Endothelial cell of umbilical vein (primary cell): ENCODE measurements around the gene MUTYH. TPM values are rescaled to one million over a fixed set of nuclear protein-coding genes. Genes with fewer than 3 reads are reported as not detected.

Experiments
- BruUV-seq: library from RNA; stranded (reverse); fragments of 400-500 nt; replicated peaks from 2 replicates; lab custom pipeline; 2021; lab: Mats Ljungman, UMichigan
- CTCF ChIA-PET: fragments of 300-600, 350-600 bp; sonication (Branson Sonifier 250); formaldehyde crosslinking; loops from one replicate; lab custom pipeline; 2021; ENCODE audit warnings: antibody characterized with exemption, inconsistent platforms; lab: Charles Lee
- POLR2A ChIA-PET: fragments of 300-600, 350-600 bp; sonication (Branson Sonifier 250); formaldehyde crosslinking; loops from one replicate; lab custom pipeline; 2021; ENCODE audit warnings: antibody characterized with exemption, inconsistent platforms; lab: Charles Lee
- DNase-seq: peaks from one replicate; pipeline ENCODE4 v3.0.0-alpha.2; 2011; ENCODE audit warnings: low read depth, low spot score
- FAIRE-seq: peaks from 2 replicates; lab custom pipeline; 2011; peaks lifted over from hg19 to GRCh38; lab: Jason Lieb, UNC
- H2AFZ ChIP-seq: 2 replicates; pipeline ENCODE4 v1.6.0; 2012; ENCODE audit warnings: low read depth, low read length, control low read depth, inconsistent platforms
- H3K27ac ChIP-seq: 2 replicates; pipeline ENCODE4 v1.5.1; 2011; ENCODE audit warnings: low read depth, mild to moderate bottlenecking, control low read depth, low read length, moderate library complexity; ENCODE audit not compliant: insufficient read depth
- H3K27me3 ChIP-seq, 2 experiments: 2 replicates each; pipeline versions ENCODE4 v1.6.0 to v1.6.1; 2011; ENCODE audit warnings: low read length in 2 of 2, mixed read lengths in 1 of 2; ENCODE audit not compliant: control insufficient read depth in 2 of 2, insufficient read depth in 2 of 2
- H3K36me3 ChIP-seq, 2 experiments: 2 replicates in 1 of 2; 3 replicates in 1 of 2; pipeline ENCODE4 v1.5.1; 2011; ENCODE audit warnings: low read length in 2 of 2, mild to moderate bottlenecking in 1 of 2, moderate library complexity in 1 of 2; ENCODE audit not compliant: control insufficient read depth in 2 of 2, insufficient read depth in 2 of 2; ENCODE audit errors: extremely low read depth in 1 of 2
- H3K4me1 ChIP-seq: 3 replicates; pipeline ENCODE4 v1.5.1; 2011; ENCODE audit warnings: mild to moderate bottlenecking, low read length; ENCODE audit not compliant: control insufficient read depth, insufficient read depth; ENCODE audit errors: extremely low read depth
- H3K4me2 ChIP-seq: 2 replicates; pipeline ENCODE4 v1.6.1; 2011; ENCODE audit warnings: low read length, control low read depth, mixed read lengths; ENCODE audit not compliant: insufficient read depth
- H3K4me3 ChIP-seq, 3 experiments: fragments of 200-600 bp in 1 of 3; sonication (generic), shearing (Covaris generic) in 1 of 3; replicated peaks in 1 of 3; 2 replicates each; pipeline ENCODE4 v1.5.1; 2011 to 2016; ENCODE audit warnings: control low read depth in 3 of 3, low read length in 3 of 3, mild to moderate bottlenecking in 2 of 3, inconsistent platforms in 1 of 3, low read depth in 1 of 3, moderate library complexity in 1 of 3; ENCODE audit not compliant: insufficient read depth in 1 of 3
- H3K79me2 ChIP-seq: 2 replicates; pipeline ENCODE4 v1.6.0; 2012; ENCODE audit warnings: low read length, inconsistent platforms; ENCODE audit not compliant: control insufficient read depth, insufficient read depth
- H3K9ac ChIP-seq: replicated peaks from 2 replicates; pipeline ENCODE3; 2011; ENCODE audit warnings: low read length, control low read depth; ENCODE audit not compliant: insufficient read depth; ENCODE audit errors: extremely low read depth
- H3K9me1 ChIP-seq: replicated peaks from 3 replicates; pipeline ENCODE4 v1.6.0; 2011; ENCODE audit warnings: mild to moderate bottlenecking, low read length; ENCODE audit not compliant: control insufficient read depth, insufficient read depth; ENCODE audit errors: extremely low read depth
- H3K9me3 ChIP-seq: replicated peaks from 2 replicates; pipeline ENCODE4 v1.5.1; 2012; ENCODE audit warnings: low read length, inconsistent platforms; ENCODE audit not compliant: control insufficient read depth, insufficient read depth
- H4K20me1 ChIP-seq: replicated peaks from 2 replicates; pipeline ENCODE3; 2011; ENCODE audit warnings: mild to moderate bottlenecking, low read length; ENCODE audit not compliant: control insufficient read depth, insufficient read depth; ENCODE audit errors: extremely low read depth
- EZH2 ChIP-seq: IDR thresholded peaks from 2 replicates; pipeline ENCODE4 v1.6.1; 2012; ENCODE audit warnings: borderline replicate concordance, low read depth, mild to moderate bottlenecking, moderate library complexity, low read length, inconsistent platforms; ENCODE audit not compliant: severe bottlenecking
- FOS ChIP-seq: IDR thresholded peaks from 2 replicates; pipeline ENCODE4 v1.6.1; 2011; ENCODE audit warnings: mild to moderate bottlenecking, low read length, moderate library complexity, borderline replicate concordance; ENCODE audit not compliant: insufficient read depth
- GATA2 ChIP-seq: IDR thresholded peaks from 2 replicates; pipeline ENCODE4 v1.7.0; 2011; ENCODE audit warnings: low read depth, mild to moderate bottlenecking, moderate library complexity, mixed read lengths, low read length; ENCODE audit not compliant: insufficient read length, insufficient read depth
- JUN ChIP-seq: IDR thresholded peaks from 2 replicates; pipeline ENCODE4 v1.6.1; 2011; ENCODE audit warnings: borderline replicate concordance, low read depth; ENCODE audit not compliant: insufficient read length, insufficient read depth
- MYC ChIP-seq: IDR thresholded peaks from one replicate; pipeline ENCODE4 v1.6.1; 2011; ENCODE audit warnings: mild to moderate bottlenecking, low read depth, low read length
- POLR2A ChIP-seq: IDR thresholded peaks from 2 replicates; pipeline ENCODE4 v1.6.1; 2012; ENCODE audit warnings: low read depth, mild to moderate bottlenecking, control low read depth, low read length
- POLR2AphosphoS5 ChIP-seq: IDR thresholded peaks from 2 replicates; pipeline ENCODE4 v1.6.1; 2012; ENCODE audit warnings: low read depth, mild to moderate bottlenecking, control low read depth, low read length, moderate library complexity; ENCODE audit not compliant: insufficient read depth
- dilution Hi-C: fragments of 300-500 bp; cut with MboI; formaldehyde crosslinking; loops from one replicate; pipeline ENCODE4 v1.15.0; 2019; ENCODE audit warnings: low sequenced_read_pairs; ENCODE audit not compliant: extremely low pct_ligation_motif_present
- intact Hi-C: fragments of 100-400 bp; cut with micrococcal nuclease; formaldehyde crosslinking; loops from one replicate; pipeline ENCODE4 v1.10.0; 2022
- polyA plus RNA-seq, 4 experiments: library from polyadenylated mRNA; depleted of rRNA in 3 of 4; stranded (reverse) in 3 of 4; unstranded in 1 of 4; fragments of >200 nt; gene quantifications; 2 replicates each; pipeline versions ENCODE4 v1.2.1 to v1.2.3, GENCODE V29; 2011 to 2012; ENCODE audit warnings: missing spikeins in 1 of 4
- total RNA-seq: library from RNA; stranded (reverse); gene quantifications from 2 replicates; pipeline ENCODE4 v1.2.3, GENCODE V29; 2021
- TF ChIP-seq, protein P1 (sequence below), 2 donors: IDR thresholded peaks; 1 replicate in 1 of 2; 2 replicates in 1 of 2; pipeline ENCODE4 v1.5.1; 2011; ENCODE audit warnings: low read length in 2 of 2, mild to moderate bottlenecking in 2 of 2, moderate library complexity in 2 of 2, control low read depth in 1 of 2, inconsistent platforms in 1 of 2, low read depth in 1 of 2; ENCODE audit not compliant: insufficient read depth in 1 of 2; ENCODE audit errors: extremely low read depth in 1 of 2
- TF ChIP-seq, protein P2 (sequence below): IDR thresholded peaks from 2 replicates; pipeline ENCODE4 v1.6.1; 2011; ENCODE audit not compliant: insufficient read depth, insufficient read length

The MUTYH gene
- total and polyA plus RNA-seq, 2 donors (not counting 3 experiments of a cell fraction or from before 2014, with no cell fraction given), result 12.3 to 16.6 TPM

DNA sequence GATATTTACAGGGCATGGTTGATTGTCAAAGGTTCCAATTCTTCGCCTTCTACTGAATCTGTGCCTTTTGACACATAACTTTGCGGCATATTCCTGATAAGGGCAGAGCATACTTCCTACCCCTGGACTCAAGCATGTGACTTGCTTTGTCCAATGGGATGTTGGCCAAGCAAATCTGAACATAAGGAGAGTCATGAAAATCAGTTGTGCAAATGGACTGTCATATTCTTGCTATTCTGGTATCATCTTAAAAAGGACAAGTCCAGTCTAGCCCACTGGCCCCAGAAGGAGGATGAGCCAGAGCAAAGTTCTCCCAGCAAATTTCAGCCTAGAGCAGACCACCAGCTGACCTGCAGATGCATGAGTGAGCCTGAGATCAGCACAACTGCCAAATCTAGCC, 41.0 kb upstream of the MUTYH start:
- TF ChIP-seq, protein P1, sequence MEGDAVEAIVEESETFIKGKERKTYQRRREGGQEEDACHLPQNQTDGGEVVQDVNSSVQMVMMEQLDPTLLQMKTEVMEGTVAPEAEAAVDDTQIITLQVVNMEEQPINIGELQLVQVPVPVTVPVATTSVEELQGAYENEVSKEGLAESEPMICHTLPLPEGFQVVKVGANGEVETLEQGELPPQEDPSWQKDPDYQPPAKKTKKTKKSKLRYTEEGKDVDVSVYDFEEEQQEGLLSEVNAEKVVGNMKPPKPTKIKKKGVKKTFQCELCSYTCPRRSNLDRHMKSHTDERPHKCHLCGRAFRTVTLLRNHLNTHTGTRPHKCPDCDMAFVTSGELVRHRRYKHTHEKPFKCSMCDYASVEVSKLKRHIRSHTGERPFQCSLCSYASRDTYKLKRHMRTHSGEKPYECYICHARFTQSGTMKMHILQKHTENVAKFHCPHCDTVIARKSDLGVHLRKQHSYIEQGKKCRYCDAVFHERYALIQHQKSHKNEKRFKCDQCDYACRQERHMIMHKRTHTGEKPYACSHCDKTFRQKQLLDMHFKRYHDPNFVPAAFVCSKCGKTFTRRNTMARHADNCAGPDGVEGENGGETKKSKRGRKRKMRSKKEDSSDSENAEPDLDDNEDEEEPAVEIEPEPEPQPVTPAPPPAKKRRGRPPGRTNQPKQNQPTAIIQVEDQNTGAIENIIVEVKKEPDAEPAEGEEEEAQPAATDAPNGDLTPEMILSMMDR (IDR thresholded peaks at IDR 0.05; ENCODE audit: extremely low read depth in 1 of 2, insufficient read depth in 1 of 2, low read depth in 1 of 2, low read length in 2 of 2), result no peak
- TF ChIP-seq POLR2AphosphoS5, result no peak
- no peak for TF ChIP-seq GATA2
- TF ChIP-seq, protein P2, sequence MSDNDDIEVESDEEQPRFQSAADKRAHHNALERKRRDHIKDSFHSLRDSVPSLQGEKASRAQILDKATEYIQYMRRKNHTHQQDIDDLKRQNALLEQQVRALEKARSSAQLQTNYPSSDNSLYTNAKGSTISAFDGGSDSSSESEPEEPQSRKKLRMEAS, result no peak
- TF ChIP-seq JUN, result no peak
- TF ChIP-seq EZH2, result no peak
- no peak for TF ChIP-seq FOS
- no peak for TF ChIP-seq MYC
- no peak for TF ChIP-seq POLR2A
- no peak overlapping the region for H3K4me2 ChIP-seq
- H3K27me3 ChIP-seq, result no peaks in the 10 kb centered on the region
- no peak overlapping the region for H2AFZ ChIP-seq
- no peaks in the 10 kb centered on the region for H3K4me1 ChIP-seq
- H3K79me2 ChIP-seq, result no peaks in the 10 kb centered on the region
- DNase-seq (no peak), FAIRE-seq (no peak)
- dilution Hi-C loops, result no loop called here
- no peaks in the 10 kb centered on the region for H4K20me1 ChIP-seq
- no peak overlapping the region for H3K9ac ChIP-seq
- ChIA-PET CTCF (interaction anchor here (0.7 to 0.8 kb wide), 2 partner anchors 10 to 935 kb away, joined by 3 read pairs; no protein-coding TSS in a partner anchor), POLR2A (no interaction called here)
- intact Hi-C loops, result no loop called here
- H3K27ac ChIP-seq, result no peak overlapping the region
- no peaks in the 10 kb centered on the region for H3K36me3 ChIP-seq
- no TSS peak for BruUV-seq
- H3K9me1 ChIP-seq, result no peaks in the 10 kb centered on the region
- H3K9me3 ChIP-seq, result no peaks in the 10 kb centered on the region
- no peak overlapping the region for H3K4me3 ChIP-seq
